HepG2 (cell line): ENCODE measurements around the gene BICDL2. TPM values are rescaled to one million over a fixed set of nuclear protein-coding genes. Genes with fewer than 3 reads are reported as not detected.

ENCODE experiments used
- ATF7-NPFF ChIP-seq: sonication (generic); formaldehyde crosslinking; IDR thresholded peaks from 2 replicates; pipeline ENCODE4 v1.8.1; 2023; ENCODE audit warnings: mild to moderate bottlenecking, low read depth, missing genetic modification reagents, moderate library complexity
- CENPX ChIP-seq: sonication (generic); formaldehyde crosslinking; IDR thresholded peaks from 2 replicates; pipeline ENCODE4 v1.9.0; 2021; ENCODE audit warnings: mild to moderate bottlenecking, missing genetic modification reagents, moderate library complexity
- CHCHD3 ChIP-seq: sonication (generic); formaldehyde crosslinking; IDR thresholded peaks from 2 replicates; pipeline ENCODE4 v1.8.0; 2022; ENCODE audit warnings: mild to moderate bottlenecking, missing genetic modification reagents, moderate library complexity
- FOXA3 ChIP-seq: IDR thresholded peaks from 2 replicates; pipeline ENCODE4 v1.6.1; 2016; ENCODE audit warnings: missing genetic modification reagents, missing compliant biosample characterization
- GABPA ChIP-seq, 2 experiments: IDR thresholded peaks; 2 replicates each; pipeline ENCODE4 v1.6.1; 2011 to 2016; ENCODE audit warnings: low read depth in 2 of 2, low read length in 1 of 2, missing biosample characterization in 1 of 2, missing genetic modification characterization in 1 of 2
- KDM2A ChIP-seq: sonication (generic); formaldehyde crosslinking; IDR thresholded peaks from 2 replicates; pipeline ENCODE4 v1.4.0; 2020; ENCODE audit warnings: low read depth, missing genetic modification reagents, borderline replicate concordance
- KMT2B ChIP-seq: IDR thresholded peaks from 2 replicates; pipeline ENCODE4 v1.6.1; 2016; ENCODE audit warnings: missing genetic modification reagents, missing compliant biosample characterization
- MAFF ChIP-seq: IDR thresholded peaks from 2 replicates; pipeline ENCODE4 v1.6.1; 2011; ENCODE audit warnings: low read depth, low read length, improper control_type of control experiment
- NPAS2 ChIP-seq: sonication (generic); formaldehyde crosslinking; IDR thresholded peaks from 2 replicates; pipeline ENCODE4 v1.8.0; 2022; ENCODE audit warnings: mild to moderate bottlenecking, missing genetic modification reagents, borderline replicate concordance
- PHB2 ChIP-seq: fragments of 450-650 bp; IDR thresholded peaks from 2 replicates; pipeline ENCODE4 v1.6.1; 2018; ENCODE audit not compliant: partially characterized antibody
- RXRA ChIP-seq: sonication (generic); formaldehyde crosslinking; IDR thresholded peaks from 2 replicates; pipeline ENCODE4 v1.5.1; 2020; ENCODE audit warnings: missing genetic modification reagents
- SAFB2 ChIP-seq: sonication (generic); formaldehyde crosslinking; IDR thresholded peaks from 2 replicates; pipeline ENCODE4 v1.5.1; 2020; ENCODE audit warnings: missing genetic modification reagents, low read depth, mild to moderate bottlenecking, borderline replicate concordance
- YEATS2 ChIP-seq: sonication (generic); formaldehyde crosslinking; IDR thresholded peaks from 2 replicates; pipeline ENCODE4 v1.4.0; 2020; ENCODE audit warnings: missing genetic modification reagents, borderline replicate concordance
- ZNF101 ChIP-seq: sonication (generic); formaldehyde crosslinking; IDR thresholded peaks from 2 replicates; pipeline ENCODE4 v1.4.0; 2020; ENCODE audit warnings: mild to moderate bottlenecking, low read depth, missing genetic modification reagents, borderline replicate concordance
- ZNF138 ChIP-seq: sonication (generic); formaldehyde crosslinking; IDR thresholded peaks from 2 replicates; pipeline ENCODE4 v1.5.0; 2020; ENCODE audit warnings: mild to moderate bottlenecking, low read depth, missing genetic modification reagents
- ZNF326 ChIP-seq: sonication (generic); formaldehyde crosslinking; IDR thresholded peaks from 2 replicates; pipeline ENCODE4 v1.4.0; 2020; ENCODE audit warnings: missing genetic modification reagents, borderline replicate concordance
- ZNF44 ChIP-seq: sonication (generic); formaldehyde crosslinking; IDR thresholded peaks from 2 replicates; pipeline ENCODE4 v1.5.1; 2020; ENCODE audit warnings: mild to moderate bottlenecking, missing genetic modification reagents
- ZNF629 ChIP-seq: sonication (generic); formaldehyde crosslinking; conservative IDR thresholded peaks from 2 replicates; pipeline ENCODE4 v1.5.0; 2020; ENCODE audit warnings: missing genetic modification reagents
- ZNF724P ChIP-seq: sonication (generic); formaldehyde crosslinking; IDR thresholded peaks from 2 replicates; pipeline ENCODE4 v1.8.0; 2022; ENCODE audit warnings: missing genetic modification reagents, borderline replicate concordance
- ZNF746 ChIP-seq: sonication (generic); formaldehyde crosslinking; IDR thresholded peaks from 2 replicates; pipeline ENCODE4 v1.8.0; 2022; ENCODE audit warnings: mild to moderate bottlenecking, missing genetic modification reagents
- polyA plus RNA-seq, 8 experiments: library from polyadenylated mRNA; depleted of rRNA in 3 of 8; stranded (reverse) in 7 of 8; unstranded in 1 of 8; fragments of >200 nt; fragmentation: Illumina TruSeq in 4 of 8; extraction: Trizol in 4 of 8; gene quantifications; 2 replicates each; pipeline versions ENCODE4 v1.2.1 to v1.2.3, GENCODE V29; 2011 to 2016; ENCODE audit warnings: low read depth in 4 of 8, missing spikeins in 1 of 8, mixed read lengths in 1 of 8; ENCODE audit not compliant: insufficient read depth in 1 of 8
- total RNA-seq, 5 experiments: library from RNA; depleted of rRNA; stranded (reverse); fragments of >200 nt; fragmentation: Illumina TruSeq; extraction: Trizol; gene quantifications; 2 replicates each; pipeline ENCODE4 v1.2.3, GENCODE V29; 2016; ENCODE audit warnings: low read depth in 1 of 5
- TF ChIP-seq, protein P1 (sequence below): sonication (generic); formaldehyde crosslinking; IDR thresholded peaks from 2 replicates; pipeline ENCODE4 v1.4.0; 2020; ENCODE audit warnings: mild to moderate bottlenecking, missing genetic modification reagents
- TF ChIP-seq, protein P2 (sequence below): sonication (generic); formaldehyde crosslinking; IDR thresholded peaks from 2 replicates; pipeline ENCODE4 v1.9.0; 2021; ENCODE audit warnings: missing genetic modification reagents, borderline replicate concordance
- TF ChIP-seq, protein P3 (sequence below): sonication (generic); formaldehyde crosslinking; IDR thresholded peaks from 2 replicates; pipeline ENCODE4 v1.5.1; 2020; ENCODE audit warnings: mild to moderate bottlenecking, missing genetic modification reagents, moderate library complexity
- TF ChIP-seq, protein P4 (sequence below): sonication (generic); formaldehyde crosslinking; IDR thresholded peaks from 2 replicates; pipeline ENCODE4 v1.4.0; 2020; ENCODE audit warnings: missing genetic modification reagents

The BICDL2 gene
- total and polyA plus RNA-seq, 2 of the 13 experiments (the other 11 are each of a cell fraction or from before 2014, with no cell fraction given): 0.12 TPM; not detected in 1

DNA sequence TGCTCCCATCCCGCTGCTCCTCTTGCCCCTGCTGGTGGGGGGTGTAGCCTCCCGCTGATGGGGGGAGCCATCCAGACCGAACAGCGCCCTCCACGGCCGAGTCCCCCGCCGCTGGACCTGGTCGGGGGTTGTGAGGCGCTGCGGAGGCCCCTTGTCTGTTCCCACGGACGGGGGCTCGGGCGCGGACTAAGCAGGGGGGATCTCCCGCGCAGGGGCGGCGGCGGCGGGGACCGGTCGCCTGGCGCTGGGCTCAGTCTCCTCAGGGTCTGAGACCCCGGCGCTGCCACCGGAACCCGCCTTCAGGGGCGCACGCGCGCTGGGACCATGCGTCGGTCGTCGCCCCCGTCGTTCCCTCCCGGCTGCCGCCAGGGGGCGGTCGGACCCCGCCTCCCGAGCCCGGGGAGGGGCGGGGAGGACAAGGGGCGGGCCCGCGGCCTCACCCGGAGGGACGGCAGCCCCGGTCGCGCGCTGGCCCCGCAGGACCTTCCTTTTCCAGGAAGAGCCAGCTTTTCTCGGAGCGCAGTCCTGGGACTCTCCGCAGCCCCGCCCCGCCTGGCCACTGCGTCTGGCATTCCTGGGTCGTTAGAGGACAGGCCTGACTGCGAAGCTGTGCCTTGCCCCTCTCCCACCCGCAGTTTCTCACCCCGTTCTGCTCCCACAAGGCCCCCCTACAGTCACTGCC, 22.4 kb upstream of the BICDL2 start (continued):
- TF ChIP-seq, protein P1, sequence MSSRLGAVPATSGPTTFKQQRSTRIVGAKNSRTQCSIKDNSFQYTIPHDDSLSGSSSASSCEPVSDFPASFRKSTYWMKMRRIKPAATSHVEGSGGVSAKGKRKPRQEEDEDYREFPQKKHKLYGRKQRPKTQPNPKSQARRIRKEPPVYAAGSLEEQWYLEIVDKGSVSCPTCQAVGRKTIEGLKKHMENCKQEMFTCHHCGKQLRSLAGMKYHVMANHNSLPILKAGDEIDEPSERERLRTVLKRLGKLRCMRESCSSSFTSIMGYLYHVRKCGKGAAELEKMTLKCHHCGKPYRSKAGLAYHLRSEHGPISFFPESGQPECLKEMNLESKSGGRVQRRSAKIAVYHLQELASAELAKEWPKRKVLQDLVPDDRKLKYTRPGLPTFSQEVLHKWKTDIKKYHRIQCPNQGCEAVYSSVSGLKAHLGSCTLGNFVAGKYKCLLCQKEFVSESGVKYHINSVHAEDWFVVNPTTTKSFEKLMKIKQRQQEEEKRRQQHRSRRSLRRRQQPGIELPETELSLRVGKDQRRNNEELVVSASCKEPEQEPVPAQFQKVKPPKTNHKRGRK (CRISPR knock-in tag): no peak
- TF ChIP-seq ZNF44 (CRISPR knock-in tag): no peak; the same call in 1 of the 2 replicates
- TF ChIP-seq KDM2A (CRISPR knock-in tag): peak; percentile 78
- TF ChIP-seq, protein P2, sequence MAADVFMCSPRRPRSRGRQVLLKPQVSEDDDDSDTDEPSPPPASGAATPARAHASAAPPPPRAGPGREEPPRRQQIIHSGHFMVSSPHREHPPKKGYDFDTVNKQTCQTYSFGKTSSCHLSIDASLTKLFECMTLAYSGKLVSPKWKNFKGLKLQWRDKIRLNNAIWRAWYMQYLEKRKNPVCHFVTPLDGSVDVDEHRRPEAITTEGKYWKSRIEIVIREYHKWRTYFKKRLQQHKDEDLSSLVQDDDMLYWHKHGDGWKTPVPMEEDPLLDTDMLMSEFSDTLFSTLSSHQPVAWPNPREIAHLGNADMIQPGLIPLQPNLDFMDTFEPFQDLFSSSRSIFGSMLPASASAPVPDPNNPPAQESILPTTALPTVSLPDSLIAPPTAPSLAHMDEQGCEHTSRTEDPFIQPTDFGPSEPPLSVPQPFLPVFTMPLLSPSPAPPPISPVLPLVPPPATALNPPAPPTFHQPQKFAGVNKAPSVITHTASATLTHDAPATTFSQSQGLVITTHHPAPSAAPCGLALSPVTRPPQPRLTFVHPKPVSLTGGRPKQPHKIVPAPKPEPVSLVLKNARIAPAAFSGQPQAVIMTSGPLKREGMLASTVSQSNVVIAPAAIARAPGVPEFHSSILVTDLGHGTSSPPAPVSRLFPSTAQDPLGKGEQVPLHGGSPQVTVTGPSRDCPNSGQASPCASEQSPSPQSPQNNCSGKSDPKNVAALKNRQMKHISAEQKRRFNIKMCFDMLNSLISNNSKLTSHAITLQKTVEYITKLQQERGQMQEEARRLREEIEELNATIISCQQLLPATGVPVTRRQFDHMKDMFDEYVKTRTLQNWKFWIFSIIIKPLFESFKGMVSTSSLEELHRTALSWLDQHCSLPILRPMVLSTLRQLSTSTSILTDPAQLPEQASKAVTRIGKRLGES (CRISPR knock-in tag): no peak
- TF ChIP-seq, protein P3, sequence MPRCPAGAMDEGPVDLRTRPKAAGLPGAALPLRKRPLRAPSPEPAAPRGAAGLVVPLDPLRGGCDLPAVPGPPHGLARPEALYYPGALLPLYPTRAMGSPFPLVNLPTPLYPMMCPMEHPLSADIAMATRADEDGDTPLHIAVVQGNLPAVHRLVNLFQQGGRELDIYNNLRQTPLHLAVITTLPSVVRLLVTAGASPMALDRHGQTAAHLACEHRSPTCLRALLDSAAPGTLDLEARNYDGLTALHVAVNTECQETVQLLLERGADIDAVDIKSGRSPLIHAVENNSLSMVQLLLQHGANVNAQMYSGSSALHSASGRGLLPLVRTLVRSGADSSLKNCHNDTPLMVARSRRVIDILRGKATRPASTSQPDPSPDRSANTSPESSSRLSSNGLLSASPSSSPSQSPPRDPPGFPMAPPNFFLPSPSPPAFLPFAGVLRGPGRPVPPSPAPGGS (CRISPR knock-in tag): peak; percentile 52; the same call in 1 of the 2 replicates
- TF ChIP-seq ATF7-NPFF (CRISPR knock-in tag): 0 out of 2 replicates have a peak, but pooled peaks have one; percentile 46
- no peak for TF ChIP-seq MAFF
- no peak; the same call in 1 of the 2 replicates for TF ChIP-seq ZNF629 (CRISPR knock-in tag)
- no peak for TF ChIP-seq ZNF326
- no peak for TF ChIP-seq NPAS2
- TF ChIP-seq ZNF746: no peak; the same call in 1 of the 2 replicates
- no peak; the same call in 1 of the 2 replicates for TF ChIP-seq ZNF724P (CRISPR knock-in tag)
- TF ChIP-seq CENPX (CRISPR knock-in tag): no peak
- peak; percentile 33; the same call in 1 of the 2 replicates for TF ChIP-seq YEATS2
- no peak for TF ChIP-seq KMT2B (CRISPR knock-in tag)
- TF ChIP-seq ZNF101 (CRISPR knock-in tag): no peak
- TF ChIP-seq GABPA (IDR thresholded peaks at IDR 0.05; ENCODE audit: low read depth, low read length): no peak; the same call in 1 of the 2 replicates
- TF ChIP-seq GABPA (CRISPR knock-in tag; IDR thresholded peaks at IDR 0.05; ENCODE audit: low read depth): no peak
- TF ChIP-seq, protein P4, sequence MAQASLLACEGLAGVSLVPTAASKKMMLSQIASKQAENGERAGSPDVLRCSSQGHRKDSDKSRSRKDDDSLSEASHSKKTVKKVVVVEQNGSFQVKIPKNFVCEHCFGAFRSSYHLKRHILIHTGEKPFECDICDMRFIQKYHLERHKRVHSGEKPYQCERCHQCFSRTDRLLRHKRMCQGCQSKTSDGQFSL (CRISPR knock-in tag): peak; percentile 99
- TF ChIP-seq CHCHD3 (CRISPR knock-in tag): no peak
- TF ChIP-seq PHB2: no peak
- TF ChIP-seq RXRA (CRISPR knock-in tag): peak; percentile 77; the same call in 1 of the 2 replicates
- no peak; the same call in 1 of the 2 replicates for TF ChIP-seq SAFB2 (CRISPR knock-in tag)
- TF ChIP-seq FOXA3 (CRISPR knock-in tag): peak; percentile 56; the same call in 1 of the 2 replicates
- 0 out of 2 replicates have a peak, but pooled peaks have one; percentile 25 for TF ChIP-seq ZNF138 (CRISPR knock-in tag)
